K562 (cell line): Measurements from ENCODE around the gene TSHR. TPM values are rescaled to one million over a fixed set of nuclear protein-coding genes. Genes with fewer than 3 reads are reported as not detected.

Experiments
- ARHGAP35 ChIP-seq: fragments of 450-650 bp; IDR thresholded peaks from 2 replicates; pipeline ENCODE4 v1.6.1; 2018; ENCODE audit not compliant: partially characterized antibody
- FOXM1 ChIP-seq, 2 experiments: fragments of 450-650 bp in 1 of 2; sonication (generic) in 1 of 2; formaldehyde crosslinking in 1 of 2; IDR thresholded peaks; 2 replicates each; pipeline versions ENCODE4 v1.6.1 to v1.9.0; 2017 to 2022; ENCODE audit warnings: low read depth in 2 of 2, mild to moderate bottlenecking in 2 of 2, missing genetic modification reagents in 1 of 2, moderate library complexity in 1 of 2
- HOMEZ ChIP-seq: fragments of 250-450 bp; sonication (Bioruptor Pico); IDR thresholded peaks from 2 replicates; pipeline ENCODE4 v1.4.0; 2020; ENCODE audit warnings: mild to moderate bottlenecking, moderate library complexity
- PCBP1 ChIP-seq: fragments of 200-400 bp; formaldehyde crosslinking; IDR thresholded peaks from 2 replicates; pipeline ENCODE4 v1.6.1; 2018; ENCODE audit warnings: mild to moderate bottlenecking, low read depth, low read length; ENCODE audit not compliant: poor library complexity, severe bottlenecking
- RUNX1 ChIP-seq: sonication (generic); IDR thresholded peaks from 2 replicates; pipeline ENCODE4 v1.6.1; 2016; ENCODE audit warnings: antibody characterized with exemption, low read depth
- SMARCB1 ChIP-seq: IDR thresholded peaks from 2 replicates; pipeline ENCODE4 v1.6.1; 2011; ENCODE audit warnings: improper control_type of control experiment, low read depth; ENCODE audit not compliant: insufficient read length
- STAG1 ChIP-seq: sonication (generic); formaldehyde crosslinking; IDR thresholded peaks from 2 replicates; pipeline ENCODE4 v1.5.0; 2020; ENCODE audit warnings: missing genetic modification reagents, borderline replicate concordance
- ZKSCAN8 ChIP-seq: fragments of 200-800 bp; sonication (Bioruptor generic); IDR thresholded peaks from 2 replicates; pipeline ENCODE4 v1.6.1; 2016; ENCODE audit warnings: missing genetic modification characterization, missing compliant biosample characterization
- ZNF668 ChIP-seq: fragments of 250-450 bp; sonication (Bioruptor Pico); IDR thresholded peaks from 2 replicates; pipeline ENCODE4 v1.8.0; 2022; ENCODE audit warnings: mild to moderate bottlenecking, inconsistent platforms
- polyA plus RNA-seq, 8 experiments: library from polyadenylated mRNA; depleted of rRNA in 4 of 8; stranded (reverse) in 5 of 8; unstranded in 3 of 8; fragments of >200 nt; fragmentation: Nextera tagmentation in 2 of 8; fragmentation: Illumina TruSeq in 1 of 8; extraction: Ambion mirVana in 2 of 8; extraction: Trizol in 1 of 8; gene quantifications; 2 replicates each; pipeline versions ENCODE4 v1.2.1 to v1.2.3, GENCODE V29; 2011 to 2014; ENCODE audit warnings: inconsistent platforms in 1 of 8, missing spikeins in 1 of 8
- total RNA-seq, 7 experiments: library from RNA; depleted of rRNA in 6 of 7; stranded (reverse); fragments of >200 nt in 6 of 7; fragmentation: Illumina TruSeq in 2 of 7; extraction: Trizol in 2 of 7; gene quantifications; 2 replicates each; pipeline versions ENCODE4 v1.2.1 to v1.2.3, GENCODE V29; 2011 to 2021; ENCODE audit warnings: low replicate concordance in 1 of 7
- TF ChIP-seq, protein P1 (sequence below), 2 experiments: fragments of 450-650 bp; IDR thresholded peaks; 2 replicates each; pipeline ENCODE4 v1.6.1; 2016; ENCODE audit warnings: mild to moderate bottlenecking in 2 of 2, borderline replicate concordance in 1 of 2, low read depth in 1 of 2, moderate library complexity in 1 of 2
- TF ChIP-seq, protein P2 (sequence below): sonication (generic); formaldehyde crosslinking; IDR thresholded peaks from 2 replicates; pipeline ENCODE4 v1.8.0; 2022; ENCODE audit warnings: missing genetic modification reagents, mild to moderate bottlenecking, borderline replicate concordance

Gene TSHR
- total and polyA plus RNA-seq, 9 of the 15 experiments (the other 6 are each of a cell fraction or from before 2014, with no cell fraction given) = 0.01 to 0.10 TPM; not detected in 7

GRCh38 chr14:81162941-81163340, 207.5 kb downstream of the TSHR start (continued):
- TF ChIP-seq SMARCB1 (no peak), PCBP1 (no peak), ZNF668 (CRISPR knock-in tag) (no peak), RUNX1 (no peak), HOMEZ (CRISPR knock-in tag) (no peak), STAG1 (CRISPR knock-in tag) (no peak), ARHGAP35 (no peak), ZKSCAN8 (CRISPR knock-in tag) (no peak), FOXM1 (IDR thresholded peaks at IDR 0.05; ENCODE audit: low read depth) (no peak), FOXM1 (CRISPR knock-in tag; IDR thresholded peaks at IDR 0.05; ENCODE audit: low read depth) (no peak)
- TF ChIP-seq, protein P1, sequence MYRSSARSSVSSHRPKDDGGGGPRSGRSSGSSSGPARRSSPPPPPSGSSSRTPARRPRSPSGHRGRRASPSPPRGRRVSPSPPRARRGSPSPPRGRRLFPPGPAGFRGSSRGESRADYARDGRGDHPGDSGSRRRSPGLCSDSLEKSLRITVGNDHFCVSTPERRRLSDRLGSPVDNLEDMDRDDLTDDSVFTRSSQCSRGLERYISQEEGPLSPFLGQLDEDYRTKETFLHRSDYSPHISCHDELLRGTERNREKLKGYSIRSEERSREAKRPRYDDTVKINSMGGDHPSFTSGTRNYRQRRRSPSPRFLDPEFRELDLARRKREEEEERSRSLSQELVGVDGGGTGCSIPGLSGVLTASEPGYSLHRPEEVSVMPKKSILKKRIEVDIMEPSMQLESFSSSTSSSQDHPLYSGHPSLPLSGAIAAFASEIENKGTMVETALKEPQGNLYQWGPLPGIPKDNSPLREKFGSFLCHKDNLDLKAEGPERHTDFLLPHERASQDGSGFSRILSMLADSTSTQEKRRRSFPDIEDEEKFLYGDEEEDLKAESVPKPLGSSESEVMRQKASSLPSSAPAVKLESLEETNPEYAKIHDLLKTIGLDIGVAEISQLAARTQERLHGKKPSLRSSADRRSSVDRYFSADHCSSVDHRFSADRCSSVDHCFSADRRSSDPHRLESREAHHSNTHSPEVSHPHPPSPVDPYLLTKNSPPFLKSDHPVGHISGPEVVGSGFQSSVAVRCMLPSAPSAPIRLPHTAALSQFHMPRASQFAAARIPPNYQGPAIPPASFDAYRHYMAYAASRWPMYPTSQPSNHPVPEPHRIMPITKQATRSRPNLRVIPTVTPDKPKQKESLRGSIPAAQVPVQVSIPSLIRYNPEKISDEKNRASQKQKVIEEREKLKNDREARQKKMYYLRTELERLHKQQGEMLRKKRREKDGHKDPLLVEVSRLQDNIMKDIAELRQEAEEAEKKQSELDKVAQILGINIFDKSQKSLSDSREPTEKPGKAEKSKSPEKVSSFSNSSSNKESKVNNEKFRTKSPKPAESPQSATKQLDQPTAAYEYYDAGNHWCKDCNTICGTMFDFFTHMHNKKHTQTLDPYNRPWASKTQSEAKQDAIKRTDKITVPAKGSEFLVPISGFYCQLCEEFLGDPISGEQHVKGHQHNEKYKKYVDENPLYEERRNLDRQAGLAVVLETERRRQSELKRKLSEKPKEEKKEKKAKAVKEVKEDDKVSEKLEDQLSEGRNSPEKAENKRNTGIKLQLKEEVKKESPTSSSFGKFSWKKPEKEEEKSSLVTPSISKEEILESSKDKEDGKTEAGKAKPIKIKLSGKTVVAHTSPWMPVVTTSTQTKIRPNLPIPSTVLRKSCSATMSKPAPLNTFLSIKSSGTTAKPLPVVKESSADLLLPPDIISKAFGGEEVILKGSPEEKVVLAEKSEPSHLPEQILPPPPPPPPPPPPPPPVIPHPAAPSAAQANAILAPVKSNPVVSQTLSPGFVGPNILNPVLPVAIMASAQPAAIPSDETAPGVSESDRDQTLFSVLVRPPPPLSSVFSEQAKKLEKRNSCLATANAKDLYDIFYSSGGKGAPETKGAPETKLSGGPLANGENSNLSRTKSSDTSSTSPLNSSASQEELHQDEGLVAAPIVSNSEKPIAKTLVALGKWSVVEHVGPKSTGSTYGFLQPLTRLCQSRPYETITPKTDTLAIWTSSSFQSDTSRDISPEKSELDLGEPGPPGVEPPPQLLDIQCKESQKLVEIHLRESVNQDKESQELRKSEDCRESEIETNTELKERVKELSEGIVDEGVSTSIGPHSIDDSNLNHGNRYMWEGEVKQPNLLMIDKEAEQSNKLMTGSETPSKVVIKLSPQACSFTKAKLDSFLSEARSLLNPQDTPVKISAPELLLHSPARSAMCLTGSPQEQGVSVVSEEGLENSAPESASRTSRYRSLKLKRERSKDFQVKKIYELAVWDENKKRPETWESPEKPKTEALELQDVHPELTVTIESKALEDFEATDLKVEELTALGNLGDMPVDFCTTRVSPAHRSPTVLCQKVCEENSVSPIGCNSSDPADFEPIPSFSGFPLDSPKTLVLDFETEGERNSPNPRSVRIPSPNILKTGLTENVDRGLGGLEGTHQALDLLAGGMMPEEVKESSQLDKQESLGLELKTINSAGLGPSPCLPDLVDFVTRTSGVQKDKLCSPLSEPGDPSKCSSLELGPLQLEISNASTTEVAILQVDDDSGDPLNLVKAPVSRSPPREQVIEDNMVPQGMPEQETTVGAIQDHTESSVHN (IDR thresholded peaks at IDR 0.05; ENCODE audit: borderline replicate concordance in 1 of 2, low read depth in 1 of 2) = no peak
- TF ChIP-seq, protein P2, sequence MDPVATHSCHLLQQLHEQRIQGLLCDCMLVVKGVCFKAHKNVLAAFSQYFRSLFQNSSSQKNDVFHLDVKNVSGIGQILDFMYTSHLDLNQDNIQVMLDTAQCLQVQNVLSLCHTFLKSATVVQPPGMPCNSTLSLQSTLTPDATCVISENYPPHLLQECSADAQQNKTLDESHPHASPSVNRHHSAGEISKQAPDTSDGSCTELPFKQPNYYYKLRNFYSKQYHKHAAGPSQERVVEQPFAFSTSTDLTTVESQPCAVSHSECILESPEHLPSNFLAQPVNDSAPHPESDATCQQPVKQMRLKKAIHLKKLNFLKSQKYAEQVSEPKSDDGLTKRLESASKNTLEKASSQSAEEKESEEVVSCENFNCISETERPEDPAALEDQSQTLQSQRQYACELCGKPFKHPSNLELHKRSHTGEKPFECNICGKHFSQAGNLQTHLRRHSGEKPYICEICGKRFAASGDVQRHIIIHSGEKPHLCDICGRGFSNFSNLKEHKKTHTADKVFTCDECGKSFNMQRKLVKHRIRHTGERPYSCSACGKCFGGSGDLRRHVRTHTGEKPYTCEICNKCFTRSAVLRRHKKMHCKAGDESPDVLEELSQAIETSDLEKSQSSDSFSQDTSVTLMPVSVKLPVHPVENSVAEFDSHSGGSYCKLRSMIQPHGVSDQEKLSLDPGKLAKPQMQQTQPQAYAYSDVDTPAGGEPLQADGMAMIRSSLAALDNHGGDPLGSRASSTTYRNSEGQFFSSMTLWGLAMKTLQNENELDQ (CRISPR knock-in tag) = no peak
